Measurements from ENCODE around the gene AP1G1. TPM values are rescaled to one million over a fixed set of nuclear protein-coding genes. Genes with fewer than 3 reads are reported as not detected.

AP1G1 gene
- total RNA-seq, 1 experiment from 2014 or later = 79.2 TPM

GRCh38 chr16:71724320-71724751 lies 84.3 kb downstream of the AP1G1 start, which contains the start of gene PHLPP2:
TSS of gene PHLPP2 (minus strand) at chr16:71724701. CDS start at chr16:71714795, 9,906 bp downstream.
- Histone ChIP-seq H4K8ac (replicated peaks; ENCODE audit: insufficient read length, low read depth, low read length) (no peak within 1 kb of the TSS), H3K23ac (ENCODE audit: insufficient read length, low read depth, low read length) (no peak within 1 kb of the TSS), H3K27ac (ENCODE audit: insufficient read length, low read depth, low read length) (no peak within 1 kb of the TSS), H3K18ac (ENCODE audit: insufficient read length, low read depth, low read length) (no peak within 1 kb of the TSS), H2BK5ac (ENCODE audit: insufficient read length, low read length) (no peak within 1 kb of the TSS), H3K23me2 (ENCODE audit: insufficient read length, low read depth, low read length, poor library complexity, severe bottlenecking) (peaks cover 3% of the 10 kb centered on the region), H3K9ac (ENCODE audit: extremely low read depth, insufficient read length, low read length) (peak within 1 kb of the TSS; percentile 72), H4K91ac (ENCODE audit: insufficient read length, low read depth, low read length) (no peak within 1 kb of the TSS), H4K20me1 (ENCODE audit: control insufficient read depth, insufficient read depth, insufficient read length) (no peaks in the 10 kb centered on the region), H3K9me3 (ENCODE audit: control insufficient read depth, low read depth, low read length) (no peaks in the 10 kb centered on the region), H3K79me2 (ENCODE audit: insufficient read depth, low read length) (peaks cover 2% of the 10 kb centered on the region; the same call in 1 of the 2 replicates), H2BK12ac (ENCODE audit: insufficient read length, low read depth, low read length) (no peak within 1 kb of the TSS), H2BK20ac (ENCODE audit: low read depth, low read length, poor library complexity, severe bottlenecking) (no peak within 1 kb of the TSS), H3K79me1 (ENCODE audit: insufficient read depth, low read depth, low read length, poor library complexity, severe bottlenecking) (peaks cover 3% of the 10 kb centered on the region), H3K4me2 (ENCODE audit: insufficient read depth, insufficient read length, low read length) (peak within 1 kb of the TSS; percentile 85), H3K27me3 (ENCODE audit: insufficient read depth, low read length) (no peaks in the 10 kb centered on the region), H4K5ac (ENCODE audit: insufficient read length, low read depth, low read length) (no peak within 1 kb of the TSS), H3K56ac (ENCODE audit: insufficient read length, low read depth, low read length) (no peak within 1 kb of the TSS), H2AFZ (ENCODE audit: low read length) (no peak within 1 kb of the TSS), H2BK15ac (ENCODE audit: low read depth, low read length) (no peak within 1 kb of the TSS), H3K14ac (ENCODE audit: insufficient read depth, low read length) (peak within 1 kb of the TSS; percentile 77), H3K4ac (ENCODE audit: low read depth, low read length) (no peak within 1 kb of the TSS), H3K4me1 (ENCODE audit: insufficient read depth, low read length) (no peaks in the 10 kb centered on the region; the same call in 1 of the 2 replicates), H2BK120ac (ENCODE audit: low read depth, low read length, poor library complexity, severe bottlenecking) (no peak within 1 kb of the TSS), H2AK5ac (ENCODE audit: insufficient read length, low read length) (no peak within 1 kb of the TSS), H3T11ph (ENCODE audit: low read length) (no peak within 1 kb of the TSS)
- peak within 1 kb of the TSS in 1 of 3 experiments; percentile 73; a peak in 1 of 7 replicates for H3K27ac Mint-ChIP-seq
- peak within 1 kb of the TSS; percentile 88 to 94 for H3K4me3 Mint-ChIP-seq
- TF ChIP-seq CTCF (conservative IDR thresholded peaks at IDR 0.05) = no peak
- no CpG with 5 or more reads among the region's 10 CpGs for WGBS (ENCODE audit: extremely low coverage, insufficient read length, low lambda C conversion rate)
- no peak for DNase-seq
- H3K9me3 Mint-ChIP-seq = no peaks in the 10 kb centered on the region; a peak in 1 of 5 replicates
- peaks cover 0 to 8% (median 0%) of the 10 kb centered on the region in 3 experiments; a peak in 6 of 7 replicates for H3K36me3 Mint-ChIP-seq (ENCODE audit: insufficient read depth in 1 of 3, low read depth in 3 of 3)
- H3K27me3 Mint-ChIP-seq (ENCODE audit: low read depth) = peaks cover 20% of the 10 kb centered on the region
- H3K4me1 Mint-ChIP-seq = peaks cover 24 to 30% of the 10 kb centered on the region in 2 experiments

All from H9 (cell line).